Myometrial cell (primary cell): ENCODE data around the gene DGAT2. TPM values are rescaled to one million over a fixed set of nuclear protein-coding genes. Genes with fewer than 3 reads are reported as not detected.

ENCODE experiments used
- total RNA-seq: library from RNA; depleted of rRNA; stranded (reverse); fragments of >200 nt; gene quantifications from 2 replicates; pipeline ENCODE4 v1.2.3, GENCODE V29; 2015

Gene DGAT2, protein sequence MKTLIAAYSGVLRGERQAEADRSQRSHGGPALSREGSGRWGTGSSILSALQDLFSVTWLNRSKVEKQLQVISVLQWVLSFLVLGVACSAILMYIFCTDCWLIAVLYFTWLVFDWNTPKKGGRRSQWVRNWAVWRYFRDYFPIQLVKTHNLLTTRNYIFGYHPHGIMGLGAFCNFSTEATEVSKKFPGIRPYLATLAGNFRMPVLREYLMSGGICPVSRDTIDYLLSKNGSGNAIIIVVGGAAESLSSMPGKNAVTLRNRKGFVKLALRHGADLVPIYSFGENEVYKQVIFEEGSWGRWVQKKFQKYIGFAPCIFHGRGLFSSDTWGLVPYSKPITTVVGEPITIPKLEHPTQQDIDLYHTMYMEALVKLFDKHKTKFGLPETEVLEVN
- total RNA-seq: 0.29 and 0.53 TPM in 2 replicates

DNA sequence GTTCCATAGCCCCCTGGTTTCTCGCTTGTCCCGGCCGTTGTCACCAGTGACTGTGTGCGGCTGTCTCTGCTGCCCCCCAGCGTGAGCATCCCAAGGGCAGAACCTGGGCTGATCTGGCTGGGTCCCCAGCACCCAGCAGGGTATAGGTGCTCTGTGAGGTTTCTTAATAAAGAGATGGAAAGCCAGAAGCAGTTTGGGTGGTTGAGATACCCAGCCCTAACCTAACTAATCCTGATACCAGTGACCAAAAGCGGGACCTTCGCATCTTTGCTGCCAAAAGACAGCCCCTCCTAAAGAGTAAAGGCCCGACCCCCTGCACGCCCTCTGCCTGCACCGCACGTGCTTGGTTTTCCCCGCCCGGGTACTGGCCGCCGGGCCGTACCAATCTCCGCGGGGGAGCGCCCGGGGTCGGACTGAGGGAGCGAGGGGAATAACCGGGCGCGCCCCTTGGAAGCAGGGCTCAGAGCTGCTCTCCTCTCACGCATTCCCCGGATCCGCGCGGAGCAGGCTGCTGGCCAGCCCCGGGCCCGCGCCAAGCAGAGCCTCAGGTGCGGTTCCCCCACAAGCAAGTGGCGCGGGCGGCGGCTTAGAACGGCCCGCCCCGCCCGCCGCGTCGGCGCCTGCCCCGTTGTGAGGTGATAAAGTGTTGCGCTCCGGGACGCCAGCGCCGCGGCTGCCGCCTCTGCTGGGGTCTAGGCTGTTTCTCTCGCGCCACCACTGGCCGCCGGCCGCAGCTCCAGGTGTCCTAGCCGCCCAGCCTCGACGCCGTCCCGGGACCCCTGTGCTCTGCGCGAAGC lies at the start of gene DGAT2:
Gene DGAT2 (plus strand): TSS at position 667 of the 797 bp plus-strand sequence. CDS start 214 bp downstream, outside the sequence.

DNA sequence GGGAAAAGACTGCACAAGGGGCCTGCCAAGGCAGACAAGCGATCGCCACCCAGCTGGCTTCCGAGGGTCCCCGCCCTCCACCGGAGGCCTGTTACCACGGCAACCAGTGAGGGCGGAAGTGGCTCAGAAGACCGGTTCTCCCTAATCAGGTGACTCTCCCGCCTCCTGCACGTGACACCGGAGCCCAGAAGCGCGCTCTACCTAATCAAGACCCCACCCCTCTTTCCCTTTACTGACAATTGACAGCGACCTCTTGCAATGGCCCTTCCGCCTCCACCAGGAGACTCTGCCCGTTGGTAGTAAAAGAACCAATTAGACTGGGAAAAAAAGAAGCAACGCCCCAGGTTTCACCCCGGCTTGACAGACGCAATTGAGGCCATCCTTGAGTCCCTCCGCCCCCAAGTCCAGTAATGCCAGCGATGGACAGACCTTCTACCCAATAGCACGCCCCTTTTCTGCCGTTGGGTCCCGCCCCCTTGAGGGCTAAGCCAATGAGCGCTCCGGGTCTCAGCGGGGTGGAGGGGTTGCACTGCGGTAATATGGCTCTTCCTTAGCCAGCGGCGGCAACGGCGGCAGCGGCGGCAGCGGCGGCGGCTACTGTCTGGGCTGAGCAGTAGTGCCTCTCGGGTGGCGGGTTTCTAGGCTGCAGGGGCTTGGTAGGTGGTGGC lies 46.2 kb downstream of the DGAT2 start, which contains the start of gene UVRAG:
Gene UVRAG (plus strand): TSS at position 534 of the 668 bp plus-strand sequence. CDS start 198 bp downstream, outside the sequence.

Other genes with a start within 250 kb of the DGAT2 start
- gene GDPD5, start 242.8 kb upstream of the DGAT2 start, total RNA-seq: 13.6 and 26.5 TPM in 2 replicates
- gene SERPINH1, start 206.5 kb upstream of the DGAT2 start, total RNA-seq: 1,366 and 1,534 TPM in 2 replicates
- gene MAP6, start 99.7 kb upstream of the DGAT2 start, total RNA-seq: 0.29 and 0.89 TPM in 2 replicates
- not detected in 2 replicates for gene MOGAT2, start 50.9 kb upstream of the DGAT2 start, total RNA-seq
- 9.8 and 13.1 TPM in 2 replicates for gene UVRAG, start 46.4 kb downstream of the DGAT2 start, total RNA-seq